NCI-H226 (cell line): Measurements from ENCODE around the gene LRRC3.
"Not testable (repeated sequence)": the region's sequence is repeated elsewhere in the genome, so short reads cannot be mapped to it uniquely, and the experiment has no call there.

Experiments
- DNase-seq: peaks from one replicate; pipeline ENCODE4 v3.0.0-alpha.2; 2015

LRRC3 gene, protein sequence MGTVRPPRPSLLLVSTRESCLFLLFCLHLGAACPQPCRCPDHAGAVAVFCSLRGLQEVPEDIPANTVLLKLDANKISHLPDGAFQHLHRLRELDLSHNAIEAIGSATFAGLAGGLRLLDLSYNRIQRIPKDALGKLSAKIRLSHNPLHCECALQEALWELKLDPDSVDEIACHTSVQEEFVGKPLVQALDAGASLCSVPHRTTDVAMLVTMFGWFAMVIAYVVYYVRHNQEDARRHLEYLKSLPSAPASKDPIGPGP

DNA sequence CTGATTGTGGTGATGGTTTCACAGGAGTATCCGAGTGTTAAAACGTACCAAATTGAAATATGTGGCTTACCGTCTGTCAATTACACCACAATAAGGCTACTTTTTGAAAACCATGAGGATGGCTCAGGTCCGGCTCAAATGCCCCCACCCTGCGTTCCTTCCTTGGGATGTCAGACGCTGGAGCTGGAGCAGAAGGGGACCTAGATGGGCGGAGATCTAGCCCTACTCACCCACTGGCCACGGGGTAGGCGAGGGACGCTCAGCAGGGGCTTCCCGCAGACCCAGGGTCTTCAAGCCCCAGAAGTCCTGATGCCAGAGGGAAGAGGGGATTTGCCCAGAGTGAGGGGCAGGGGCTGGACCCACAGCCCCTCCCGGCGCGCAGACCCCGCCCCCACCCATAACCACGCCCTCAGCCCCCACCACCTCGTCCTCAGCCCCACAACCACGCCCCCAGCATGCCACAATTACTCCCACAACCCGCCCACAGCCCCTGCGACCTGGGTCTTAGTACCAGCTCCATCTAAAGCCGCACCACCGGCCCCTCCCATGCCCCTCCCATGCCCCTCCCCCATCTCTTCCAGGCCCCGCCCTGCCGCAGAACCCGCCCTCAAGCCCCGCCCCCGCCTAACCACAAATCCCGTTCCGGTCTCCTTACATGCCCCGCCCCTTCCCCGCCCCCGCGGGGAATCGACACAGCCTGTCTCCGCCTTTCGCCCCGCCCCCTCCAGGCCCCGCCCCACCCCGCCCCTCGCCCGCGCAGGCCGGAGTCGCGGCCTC is at the start of gene LRRC3:
Gene LRRC3, plus strand, starts transcription at position 764 of the 777 bp plus-strand sequence. CDS start 1,135 bp downstream, outside the sequence.
- DNase-seq = peak; percentile 52

DNA sequence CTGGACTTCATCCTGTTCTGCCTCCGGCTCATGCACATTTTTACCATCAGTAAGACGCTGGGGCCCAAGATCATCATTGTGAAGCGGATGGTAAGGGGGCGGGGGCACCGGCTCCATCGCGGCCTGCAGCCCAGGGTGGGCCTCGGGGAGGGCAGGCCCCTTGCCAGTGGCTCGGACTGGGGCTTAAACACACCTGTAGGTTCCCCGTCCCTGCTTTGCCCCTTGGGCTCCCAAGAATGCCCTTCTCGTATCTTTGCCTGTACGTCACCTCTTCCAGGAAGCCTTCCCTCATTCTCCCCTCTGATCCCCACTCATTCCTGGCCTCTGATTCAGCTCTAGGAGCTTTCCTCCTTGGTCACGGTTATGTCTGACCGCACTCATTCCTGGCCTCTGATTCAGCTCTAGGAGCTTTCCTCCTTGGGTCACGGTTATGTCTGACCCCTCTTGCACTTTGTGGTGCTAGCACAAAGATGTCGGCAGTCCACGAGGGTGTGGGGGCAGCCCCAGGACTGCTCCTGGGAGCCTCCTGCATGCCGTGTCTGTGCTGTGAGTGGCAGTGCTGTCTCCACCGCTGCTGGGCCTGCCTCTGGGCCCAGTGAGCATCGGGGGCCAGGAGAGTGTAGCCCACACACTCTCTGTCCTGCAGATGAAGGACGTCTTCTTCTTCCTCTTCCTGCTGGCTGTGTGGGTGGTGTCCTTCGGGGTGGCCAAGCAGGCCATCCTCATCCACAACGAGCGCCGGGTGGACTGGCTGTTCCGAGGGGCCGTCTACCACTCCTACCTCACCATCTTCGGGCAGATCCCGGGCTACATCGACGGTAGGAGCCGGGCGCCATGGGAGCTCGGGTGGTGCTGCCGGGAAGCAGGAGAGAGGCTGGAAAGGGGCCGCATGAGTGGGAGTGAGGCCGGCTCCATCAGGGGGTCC is 49.1 kb upstream of the LRRC3 start:
- peak; percentile 87 for DNase-seq

DNA sequence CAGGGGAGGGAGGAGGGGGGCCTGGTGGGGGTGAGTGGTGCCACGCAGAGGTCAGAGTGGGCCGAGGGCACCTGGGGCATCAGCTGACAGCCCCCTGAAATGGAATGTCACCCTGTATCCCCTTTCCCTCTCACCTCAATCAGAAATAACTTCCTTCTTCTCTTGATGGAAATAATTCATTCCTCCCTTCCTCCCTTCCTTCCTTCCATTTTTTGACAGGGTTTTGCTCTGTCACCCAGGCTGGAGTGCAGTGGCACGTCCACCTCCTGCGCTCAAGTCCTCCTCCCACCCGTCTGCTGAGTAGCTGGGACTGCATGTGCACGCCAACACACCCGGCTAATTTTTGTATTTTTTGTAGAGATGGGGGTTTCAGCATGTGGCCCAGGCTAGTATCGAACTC is 48.4 kb upstream of the LRRC3 start:
- DNase-seq = no peak

DNA sequence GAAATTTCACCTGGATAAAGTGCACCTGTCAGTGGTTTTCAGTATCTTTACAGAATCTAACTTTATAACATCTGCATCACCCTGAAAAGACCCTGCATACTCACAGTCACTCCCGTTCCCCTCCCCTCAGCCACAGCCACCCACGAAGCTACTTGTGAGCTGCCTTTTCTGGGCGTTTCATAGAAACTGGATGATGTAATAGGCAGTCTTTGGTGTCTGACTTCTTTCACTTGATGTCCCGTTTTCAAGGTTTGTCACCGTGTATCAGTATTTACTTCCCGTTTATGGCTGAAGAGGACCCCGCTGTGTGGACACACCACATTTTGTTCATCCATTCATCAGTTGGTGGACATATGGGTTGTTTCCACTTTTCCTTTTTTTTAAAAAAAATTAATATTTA is 47.8 kb upstream of the LRRC3 start:
- no peak for DNase-seq

DNA sequence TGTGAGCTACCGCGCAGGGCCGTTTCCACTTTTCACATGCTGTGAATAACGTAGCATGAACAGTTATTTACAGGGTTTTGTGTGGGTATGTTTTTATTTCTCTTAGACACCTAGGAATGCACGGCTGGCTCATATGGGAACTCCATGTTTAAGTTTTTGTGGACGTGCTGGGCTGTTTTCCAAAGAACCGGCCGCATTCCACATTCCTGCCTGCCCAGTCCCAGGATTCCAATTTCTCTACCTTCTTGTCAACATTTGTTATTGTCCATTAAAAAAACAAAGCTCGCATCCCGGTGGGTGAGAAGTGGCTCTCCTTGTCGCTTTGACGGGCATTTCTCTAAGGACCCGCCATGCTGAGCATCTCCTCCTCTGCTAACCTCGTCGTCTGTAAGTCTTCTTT is 47.1 kb upstream of the LRRC3 start:
- no peak for DNase-seq

DNA sequence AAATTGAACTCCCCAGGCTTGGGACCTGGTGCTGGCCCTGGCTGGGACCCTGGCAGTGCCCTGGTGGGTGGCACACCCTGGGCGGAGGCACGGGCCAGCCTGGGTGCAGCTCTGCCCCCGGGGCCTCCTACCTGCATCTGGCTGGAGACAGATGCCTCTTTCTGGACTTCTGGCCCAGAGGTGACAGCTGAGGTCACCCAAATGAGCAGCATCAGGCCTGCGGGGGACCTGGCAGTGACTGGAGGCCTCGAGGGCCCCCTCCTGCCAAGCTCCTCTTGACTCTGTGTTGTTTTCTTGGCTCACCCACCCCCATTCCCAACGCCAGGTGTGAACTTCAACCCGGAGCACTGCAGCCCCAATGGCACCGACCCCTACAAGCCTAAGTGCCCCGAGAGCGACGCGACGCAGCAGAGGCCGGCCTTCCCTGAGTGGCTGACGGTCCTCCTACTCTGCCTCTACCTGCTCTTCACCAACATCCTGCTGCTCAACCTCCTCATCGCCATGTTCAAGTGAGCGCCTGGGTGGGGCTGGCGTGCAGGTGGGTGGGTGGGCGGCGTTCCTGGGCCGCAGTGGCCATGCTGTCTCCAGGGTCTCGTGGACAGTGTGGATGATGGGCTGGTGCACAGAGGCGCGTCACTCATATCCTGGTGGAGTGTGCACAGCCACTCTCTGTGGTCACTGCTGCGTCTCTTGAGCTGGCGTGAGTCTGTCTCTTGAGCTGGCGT is 41.6 kb upstream of the LRRC3 start:
- no peak for DNase-seq

DNA sequence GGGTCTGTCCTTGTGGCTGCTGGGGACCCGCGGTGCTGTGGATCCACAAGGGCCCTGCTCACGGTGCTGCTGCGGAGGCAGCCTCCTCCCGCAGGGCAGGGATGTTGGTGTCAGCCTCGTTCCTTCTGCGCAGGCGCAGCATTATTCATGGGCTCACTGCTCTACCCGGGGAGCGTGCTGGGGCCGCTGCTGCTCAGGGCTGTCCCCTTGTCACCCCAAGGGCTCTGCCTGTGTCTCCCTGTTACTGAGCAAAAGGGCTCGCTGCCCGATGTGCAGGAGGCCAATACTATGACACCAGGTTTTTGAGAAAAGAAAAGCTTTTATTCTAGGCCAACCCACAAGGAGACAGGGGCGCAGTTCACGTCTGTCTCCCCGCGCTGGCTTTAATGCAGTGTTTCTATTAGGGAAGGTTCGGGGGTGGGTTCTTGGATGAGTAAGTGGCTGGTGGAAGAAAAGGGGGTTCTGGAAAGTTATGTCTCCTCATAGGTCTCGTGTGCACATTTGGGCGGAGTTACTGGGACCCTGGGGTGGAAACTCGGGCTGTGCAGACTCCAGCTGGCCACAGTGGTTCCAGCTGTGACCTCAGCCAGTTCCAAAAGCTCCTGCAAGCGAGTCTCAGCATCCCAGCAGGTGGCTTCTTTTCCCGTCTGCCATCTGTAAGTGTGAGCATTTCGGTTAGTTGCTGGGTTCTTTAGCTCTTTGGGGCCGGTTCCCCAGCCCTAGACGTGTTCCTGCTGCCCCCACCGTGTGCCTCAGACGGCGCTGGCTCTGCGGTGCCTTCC is 40.8 kb upstream of the LRRC3 start:
- no peak for DNase-seq

DNA sequence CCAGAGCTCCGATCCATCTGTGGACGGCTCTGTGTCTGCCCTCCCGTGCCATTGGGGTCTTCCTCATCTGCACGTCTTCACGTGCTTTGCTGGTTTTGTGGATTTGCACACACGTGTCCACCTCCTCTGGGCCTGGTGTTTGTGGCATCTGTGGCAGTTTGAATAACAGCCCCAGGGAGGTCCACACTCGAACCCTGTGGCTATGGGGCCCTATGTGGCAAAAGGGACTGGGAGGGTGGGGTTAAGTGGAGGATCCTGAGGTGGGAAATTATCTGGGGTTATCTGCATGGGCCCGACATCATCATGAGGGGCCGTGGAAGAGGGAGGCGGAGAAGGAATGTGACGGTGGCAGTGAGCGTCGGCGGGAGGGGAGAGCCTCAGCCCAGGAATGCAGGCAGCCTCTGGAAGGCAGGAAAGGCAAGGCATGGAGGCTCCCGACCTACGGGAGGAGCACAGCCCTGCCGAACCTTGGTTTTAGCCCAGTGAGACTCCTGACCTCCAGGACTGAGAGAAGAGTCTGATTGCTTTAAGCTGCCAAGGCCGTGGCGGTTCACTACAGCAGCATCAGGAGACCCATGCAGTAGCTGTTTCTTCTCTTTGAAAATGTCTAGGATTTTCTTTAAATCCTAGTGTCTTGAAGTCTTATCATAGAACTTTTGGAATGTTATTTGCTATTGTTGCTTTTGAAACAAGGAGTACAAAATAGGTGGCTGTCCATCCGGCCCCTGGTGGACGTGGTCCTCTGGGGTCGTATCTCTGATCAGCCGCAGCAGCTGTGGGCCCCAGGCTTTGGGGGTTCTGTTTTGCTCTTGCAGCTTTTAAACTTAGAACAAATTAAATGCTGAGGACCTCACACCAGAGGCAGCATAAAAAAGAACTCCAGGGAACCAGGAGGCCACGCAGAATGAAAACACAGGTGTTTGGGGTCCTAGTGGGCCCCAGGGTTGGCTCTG is 40.0 kb upstream of the LRRC3 start:
- DNase-seq = no peak

DNA sequence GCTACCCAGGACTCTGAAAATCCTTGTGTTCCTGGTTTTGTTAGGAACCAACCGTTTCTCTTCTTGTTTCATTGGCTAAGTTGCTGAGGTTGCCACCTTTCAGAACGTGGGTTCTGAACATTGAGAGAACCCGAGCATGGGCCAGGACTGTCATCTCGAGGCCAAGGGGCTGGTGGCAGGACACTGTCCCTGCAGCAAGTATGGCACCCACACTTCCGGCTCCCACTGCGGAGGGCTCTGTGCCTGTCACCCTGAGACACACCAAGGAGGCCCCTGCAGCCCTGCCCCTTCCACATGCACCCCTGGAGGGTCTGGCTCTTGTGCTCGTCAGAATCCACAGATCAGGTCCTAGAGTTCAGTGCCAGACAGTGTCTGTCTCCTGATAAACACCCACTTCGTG is 39.1 kb upstream of the LRRC3 start:
- no peak for DNase-seq

DNA sequence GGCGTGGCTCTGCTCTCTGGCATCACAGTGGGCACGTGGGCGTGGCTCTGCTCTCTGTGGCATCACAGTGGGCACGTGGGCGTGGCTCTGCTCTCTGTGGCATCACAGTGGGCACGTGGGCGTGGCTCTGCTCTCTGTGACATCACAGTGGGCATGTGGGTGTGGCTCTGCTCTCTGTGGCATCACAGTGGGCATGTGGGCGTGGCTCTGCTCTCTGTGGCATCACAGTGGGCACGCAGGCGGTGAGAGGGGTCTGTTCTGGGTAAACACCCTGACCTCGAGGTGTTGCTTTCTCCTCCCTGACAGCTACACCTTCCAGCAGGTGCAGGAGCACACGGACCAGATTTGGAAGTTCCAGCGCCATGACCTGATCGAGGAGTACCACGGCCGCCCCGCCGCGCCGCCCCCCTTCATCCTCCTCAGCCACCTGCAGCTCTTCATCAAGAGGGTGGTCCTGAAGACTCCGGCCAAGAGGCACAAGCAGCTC is 37.6 kb upstream of the LRRC3 start:
- not testable (repeated sequence) for DNase-seq

DNA sequence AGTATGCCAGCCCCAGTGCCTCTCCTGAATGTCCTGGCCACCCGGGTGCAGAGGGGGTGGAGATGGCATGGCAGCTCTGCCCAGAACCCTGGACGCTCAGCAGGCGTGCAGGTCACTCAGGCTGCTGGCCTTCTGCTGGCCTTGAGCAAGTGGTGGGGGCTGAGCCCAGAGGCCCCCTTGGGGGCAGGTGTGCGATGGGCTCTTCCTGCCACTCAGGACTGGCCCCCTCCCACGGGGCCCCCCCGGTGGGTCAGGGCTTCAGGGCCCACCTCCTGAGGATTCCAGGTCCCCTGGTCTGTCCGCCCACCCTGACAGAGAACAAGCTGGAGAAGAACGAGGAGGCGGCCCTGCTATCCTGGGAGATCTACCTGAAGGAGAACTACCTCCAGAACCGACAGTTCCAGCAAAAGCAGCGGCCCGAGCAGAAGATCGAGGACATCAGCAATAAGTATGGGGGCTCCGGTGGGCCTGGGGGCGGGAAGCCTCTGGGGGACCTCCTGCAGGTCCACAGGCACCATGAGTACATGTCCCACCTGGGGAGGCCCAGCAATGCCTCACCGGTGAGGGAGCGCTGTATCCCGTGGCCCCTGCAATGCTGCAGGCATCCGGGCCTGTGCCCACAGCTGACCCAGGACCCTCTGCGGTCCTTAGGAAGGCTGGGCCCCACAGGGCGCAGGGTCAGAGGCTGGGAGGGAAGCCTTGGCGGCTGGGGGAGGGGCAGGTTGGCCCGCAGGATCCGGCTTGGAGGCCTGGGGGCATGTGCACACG is 37.0 kb upstream of the LRRC3 start:
- no peak for DNase-seq

DNA sequence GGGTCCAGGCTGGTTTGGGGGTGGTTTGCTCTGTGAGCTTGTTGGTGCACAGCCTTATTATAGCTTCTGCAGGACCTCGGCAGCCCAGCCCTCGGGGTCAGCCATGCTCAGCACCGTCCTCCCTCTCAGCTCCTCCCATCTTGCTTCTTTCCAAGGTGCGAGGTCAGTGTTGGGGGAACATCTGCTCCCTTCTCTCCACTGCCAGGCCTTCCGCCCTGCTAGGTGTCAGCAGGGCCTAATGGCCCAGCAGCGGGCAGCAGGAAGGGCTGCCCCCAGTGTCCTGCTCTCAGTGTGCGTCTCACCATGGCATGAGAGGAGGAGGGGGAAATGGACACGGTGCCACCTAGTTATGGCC is 36.5 kb upstream of the LRRC3 start:
- DNase-seq = no peak

DNA sequence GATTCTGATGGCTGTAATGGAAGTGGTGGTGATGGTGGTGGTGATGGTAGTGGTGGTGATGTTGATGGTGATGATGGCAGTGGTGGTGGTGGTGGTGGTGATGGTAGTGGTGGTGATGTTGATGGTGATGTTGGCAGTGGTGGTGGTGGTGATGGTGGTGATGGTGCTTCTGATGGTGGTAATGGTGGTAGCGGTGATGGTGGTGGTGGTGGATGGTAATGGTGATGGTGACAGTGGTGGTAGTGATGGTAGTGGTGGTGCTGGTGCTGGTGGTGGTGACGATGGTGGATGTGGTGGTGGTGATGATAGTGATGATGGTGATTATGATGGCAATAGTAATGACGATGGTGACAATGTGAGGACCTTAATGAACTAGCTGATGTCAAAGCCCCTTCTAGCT is 35.6 kb upstream of the LRRC3 start:
- no peak for DNase-seq

DNA sequence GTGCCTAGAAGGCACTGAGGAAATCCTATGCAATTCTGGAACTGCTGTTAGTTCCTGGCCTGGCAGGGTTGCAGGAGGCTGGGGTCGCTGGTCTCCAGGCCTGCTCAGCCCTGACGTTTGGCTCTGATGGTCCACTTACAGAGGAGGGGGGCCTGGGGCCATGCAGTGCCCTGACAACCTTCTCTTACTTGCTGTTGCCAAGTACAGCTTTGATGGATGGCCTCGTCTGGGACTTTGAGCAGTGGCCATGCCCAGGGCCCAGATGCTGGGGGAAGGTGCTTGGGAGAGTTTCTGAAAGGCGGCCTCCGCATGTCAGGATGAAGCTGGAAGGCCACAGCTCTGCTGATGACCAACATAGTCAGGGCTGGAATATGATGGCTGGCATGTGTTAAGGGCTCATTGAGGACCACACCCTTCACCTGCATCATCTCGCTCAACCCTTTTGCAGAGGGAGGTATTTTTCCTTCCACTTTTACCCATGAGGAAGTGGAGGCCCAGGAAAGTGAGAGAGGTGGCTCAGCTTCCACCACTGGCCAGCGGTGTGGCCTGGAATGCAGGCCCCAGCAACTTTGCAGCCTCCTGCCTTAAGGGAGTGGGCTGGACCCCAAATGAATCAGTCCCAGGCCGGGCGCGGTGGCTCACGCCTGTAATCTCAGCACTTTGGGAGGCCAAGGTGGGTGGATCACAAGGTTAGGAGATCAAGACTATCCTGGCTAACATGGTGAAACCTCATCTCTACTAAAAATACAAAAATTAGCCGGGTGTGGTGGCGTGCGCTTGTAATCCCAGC is 34.7 kb upstream of the LRRC3 start:
- no peak for DNase-seq

DNA sequence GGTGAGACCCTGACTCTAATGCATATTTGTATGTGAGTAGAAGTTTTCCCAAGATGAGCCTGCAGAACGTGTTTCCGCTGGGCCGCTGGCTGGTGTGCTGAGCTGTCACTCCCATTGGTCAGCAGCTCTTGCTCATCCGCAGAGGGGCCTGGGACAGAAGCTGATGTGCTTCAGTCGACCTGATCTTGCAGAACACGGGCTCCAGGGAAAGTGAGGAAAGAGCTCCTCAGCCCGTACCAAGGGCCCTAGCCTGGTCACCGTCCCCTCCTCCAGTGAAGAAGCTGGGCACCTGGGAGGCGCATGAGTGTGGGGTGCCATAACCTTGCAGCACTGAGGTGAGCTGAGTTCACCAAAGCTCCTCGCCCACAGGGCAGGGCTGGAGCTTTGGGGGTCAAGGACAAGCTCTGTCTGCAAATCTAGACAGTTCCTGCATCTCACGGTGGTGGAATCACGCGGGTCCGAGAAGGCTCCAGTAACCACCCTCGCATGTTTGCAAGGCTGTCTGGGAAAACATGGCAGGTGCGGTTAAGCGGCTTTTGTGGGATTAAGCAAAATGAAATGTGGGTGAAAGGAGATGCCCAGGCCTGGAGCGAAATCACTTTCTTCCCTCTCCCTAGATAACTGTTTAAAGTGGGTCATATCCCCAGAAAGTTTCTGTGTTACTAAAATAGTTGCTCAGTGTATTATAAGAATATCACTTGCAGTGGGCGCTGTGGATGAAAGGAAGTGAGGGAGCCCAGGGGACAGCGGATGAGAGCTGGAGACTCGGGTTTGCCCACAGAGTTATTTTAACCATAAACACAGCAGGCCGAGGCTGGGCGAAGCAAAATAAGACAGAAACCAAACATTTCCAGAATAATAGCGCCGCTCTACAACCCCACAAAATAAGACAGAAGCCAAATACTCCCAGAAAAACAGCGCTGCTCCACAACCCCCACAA is 33.1 kb upstream of the LRRC3 start:
- no peak for DNase-seq

DNA sequence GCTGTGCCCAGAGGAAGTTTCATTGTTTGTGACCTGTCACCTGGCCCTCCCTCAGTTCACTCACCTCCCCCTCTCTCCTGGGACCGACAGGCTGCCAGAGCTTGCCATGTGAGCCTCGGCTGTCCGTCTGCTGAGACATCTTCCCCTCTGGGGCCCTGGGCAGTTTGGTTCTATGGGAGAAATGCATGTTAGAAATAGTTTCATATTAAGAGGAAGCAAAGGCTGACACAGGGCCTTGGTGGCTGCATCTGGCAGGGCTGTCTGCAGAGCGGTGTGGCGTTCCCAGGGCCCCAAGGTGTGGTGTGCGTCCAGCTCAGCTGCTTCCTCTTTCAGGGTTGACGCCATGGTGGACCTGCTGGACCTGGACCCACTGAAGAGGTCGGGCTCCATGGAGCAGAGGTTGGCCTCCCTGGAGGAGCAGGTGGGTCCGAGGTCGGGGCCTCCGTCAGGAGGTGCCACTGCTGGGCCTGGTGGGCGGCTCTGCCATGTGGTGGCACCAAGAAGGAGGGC is 31.9 kb upstream of the LRRC3 start:
- no peak for DNase-seq

DNA sequence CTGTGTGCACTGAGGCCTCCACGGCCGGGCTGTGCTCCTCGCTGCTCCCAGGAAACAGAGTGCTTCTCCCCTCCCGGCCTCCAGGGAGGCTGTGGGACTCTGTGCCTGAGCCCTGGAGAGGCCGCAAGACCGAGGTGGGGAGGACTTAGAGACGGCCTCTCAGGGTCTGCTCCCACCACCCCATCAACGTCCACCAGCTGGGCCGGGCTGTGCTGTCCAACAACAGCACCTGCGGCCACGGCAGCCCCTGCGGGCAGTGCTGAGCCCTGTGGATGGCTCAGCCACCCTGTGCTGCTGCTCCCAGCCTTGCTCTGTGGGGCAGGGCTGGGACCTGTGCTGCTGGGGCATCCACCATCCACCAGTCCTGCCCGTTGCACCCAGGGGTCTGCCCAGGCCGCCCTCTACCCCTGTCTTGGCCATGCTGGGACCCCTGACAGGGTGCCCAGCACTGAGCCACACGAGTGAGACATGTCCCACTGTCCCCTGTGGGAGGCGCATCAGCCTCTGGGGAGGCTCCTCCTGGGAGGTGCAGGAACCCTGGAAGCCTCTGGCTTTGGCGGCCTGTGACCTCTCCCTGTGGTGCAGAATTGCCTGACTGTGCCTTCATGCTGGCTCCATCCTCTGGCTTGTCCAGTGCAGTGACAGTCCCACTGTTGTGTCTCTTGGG is 31.2 kb upstream of the LRRC3 start:
- no peak for DNase-seq
